Measurements from ENCODE around the gene VASP. TPM values are rescaled to one million over a fixed set of nuclear protein-coding genes. Genes with fewer than 3 reads are reported as not detected.

Gene VASP
- total RNA-seq, 4 donors from 2014 or later = 81.7 to 123 (median 112) TPM

DNA sequence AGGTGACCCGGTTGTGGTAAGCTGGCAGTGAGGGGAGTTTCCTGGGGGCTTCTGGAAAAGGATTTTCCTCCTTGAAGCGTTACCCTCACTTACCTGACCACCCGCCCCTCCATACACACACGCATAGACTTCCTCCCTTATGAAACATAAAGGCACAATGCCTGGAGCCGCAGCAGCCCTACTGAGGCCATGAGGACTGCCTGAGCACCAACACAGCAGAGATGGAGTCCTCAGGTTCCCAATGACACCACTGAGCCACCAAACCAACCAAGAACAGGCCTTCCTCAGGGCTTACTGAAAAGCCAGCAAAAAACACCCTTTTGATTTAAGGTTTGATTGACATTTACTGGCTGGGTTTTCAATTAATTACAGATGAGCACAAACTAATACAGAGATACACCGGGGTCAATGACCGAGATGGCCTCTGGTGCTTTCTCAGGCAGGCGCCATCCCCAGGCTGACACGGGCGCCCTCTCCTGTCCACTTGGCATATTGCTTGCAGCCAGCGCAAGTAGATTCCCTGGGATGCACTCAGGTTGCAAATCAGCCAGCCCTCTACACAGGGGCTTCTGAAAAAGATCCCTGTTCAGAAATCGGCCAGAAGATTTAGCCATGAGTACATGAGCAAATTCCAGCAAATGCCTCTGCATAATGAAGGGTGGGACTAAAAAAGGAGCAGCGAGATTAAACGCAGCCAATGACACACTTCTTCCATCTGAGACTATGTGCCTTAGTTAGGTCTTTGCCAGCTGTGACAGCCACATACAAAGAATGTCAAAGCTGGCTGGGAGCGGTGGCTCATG, 62.5 kb downstream of the VASP start:
- peak; percentile 75 to 93 (median 84) for DNase-seq
- Histone ChIP-seq H3K9me3 (no peaks in the 10 kb centered on the region), H3K4me3 (no peak overlapping the region), H3K27me3 (no peaks in the 10 kb centered on the region), H3K4me1 (peaks cover 0 to 15% (median 3%) of the 10 kb centered on the region in 4 donors), H3K27ac (peak overlapping the region in 2 of 4 donors; percentile 57 to 93), H3K36me3 (no peaks in the 10 kb centered on the region)
- TF ChIP-seq POLR2A (IDR thresholded peaks at IDR 0.05) = no peak
- TF ChIP-seq, protein P1, sequence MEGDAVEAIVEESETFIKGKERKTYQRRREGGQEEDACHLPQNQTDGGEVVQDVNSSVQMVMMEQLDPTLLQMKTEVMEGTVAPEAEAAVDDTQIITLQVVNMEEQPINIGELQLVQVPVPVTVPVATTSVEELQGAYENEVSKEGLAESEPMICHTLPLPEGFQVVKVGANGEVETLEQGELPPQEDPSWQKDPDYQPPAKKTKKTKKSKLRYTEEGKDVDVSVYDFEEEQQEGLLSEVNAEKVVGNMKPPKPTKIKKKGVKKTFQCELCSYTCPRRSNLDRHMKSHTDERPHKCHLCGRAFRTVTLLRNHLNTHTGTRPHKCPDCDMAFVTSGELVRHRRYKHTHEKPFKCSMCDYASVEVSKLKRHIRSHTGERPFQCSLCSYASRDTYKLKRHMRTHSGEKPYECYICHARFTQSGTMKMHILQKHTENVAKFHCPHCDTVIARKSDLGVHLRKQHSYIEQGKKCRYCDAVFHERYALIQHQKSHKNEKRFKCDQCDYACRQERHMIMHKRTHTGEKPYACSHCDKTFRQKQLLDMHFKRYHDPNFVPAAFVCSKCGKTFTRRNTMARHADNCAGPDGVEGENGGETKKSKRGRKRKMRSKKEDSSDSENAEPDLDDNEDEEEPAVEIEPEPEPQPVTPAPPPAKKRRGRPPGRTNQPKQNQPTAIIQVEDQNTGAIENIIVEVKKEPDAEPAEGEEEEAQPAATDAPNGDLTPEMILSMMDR (IDR thresholded peaks at IDR 0.05) = peak; percentile 81 to 94 (median 88)

DNA sequence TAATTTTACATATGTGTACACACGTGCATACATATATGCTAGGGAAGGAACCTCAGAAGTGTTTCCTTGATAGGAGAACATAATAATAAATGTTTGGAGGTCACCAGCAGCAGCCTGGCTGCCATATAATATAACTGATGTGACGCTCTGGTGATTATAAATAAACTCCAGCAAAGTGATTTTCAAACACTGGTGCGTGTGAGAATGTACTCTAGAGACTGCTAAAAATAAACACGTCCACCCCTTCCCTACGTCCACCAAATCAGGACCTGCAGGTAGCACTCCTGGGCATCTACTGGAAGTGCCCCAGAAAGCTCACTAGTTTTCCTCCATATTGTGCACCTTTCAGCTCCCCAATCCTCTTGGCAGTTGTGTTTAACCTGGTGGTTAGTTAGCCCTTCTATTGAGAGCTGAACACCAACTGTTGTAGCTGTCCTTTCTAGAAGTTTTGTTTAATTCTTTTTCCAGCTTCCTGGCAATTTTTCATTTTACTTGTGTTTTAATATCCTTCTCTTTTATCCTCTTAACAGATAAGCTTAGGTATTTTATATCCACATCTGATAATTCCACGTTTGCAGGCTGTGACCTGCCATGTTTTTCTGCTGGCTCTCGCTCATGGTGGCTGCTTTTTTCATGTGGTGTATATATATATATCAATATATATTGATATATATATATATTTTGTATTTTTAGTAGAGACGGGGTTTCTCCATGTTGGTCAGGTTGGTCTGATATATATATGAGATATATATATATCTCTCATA, 64.4 kb downstream of the VASP start:
- Histone ChIP-seq H3K27me3 (no peaks in the 10 kb centered on the region), H3K4me1 (peaks cover 0 to 18% (median 0%) of the 10 kb centered on the region in 4 donors), H3K4me3 (no peak overlapping the region), H3K36me3 (no peaks in the 10 kb centered on the region), H3K9me3 (no peaks in the 10 kb centered on the region), H3K27ac (no peak overlapping the region)
- no peak for TF ChIP-seq POLR2A (IDR thresholded peaks at IDR 0.05)
- TF ChIP-seq, protein P1 (IDR thresholded peaks at IDR 0.05) = no peak
- DNase-seq = no peak

DNA sequence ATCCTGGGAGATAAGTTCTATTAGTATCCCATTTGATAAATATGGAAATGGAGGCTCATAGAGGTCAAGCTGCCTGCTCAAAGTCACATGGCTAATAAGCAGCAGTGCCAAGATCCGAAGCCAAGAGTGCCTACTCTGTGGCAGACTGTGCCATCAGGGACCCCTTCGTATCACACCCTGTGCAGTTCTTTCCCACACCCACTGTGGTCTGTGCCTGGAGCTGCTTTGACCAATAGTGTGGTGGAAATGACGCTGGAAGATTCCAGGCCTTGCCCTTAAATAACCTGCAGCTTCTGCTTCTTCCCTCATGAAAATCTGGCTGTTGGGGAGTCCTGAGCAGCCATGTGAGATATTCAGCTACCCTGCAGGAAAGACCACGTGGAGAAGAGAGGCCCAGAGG, 67.2 kb downstream of the VASP start:
- no peak overlapping the region for H3K4me3 ChIP-seq
- H3K27me3 ChIP-seq = no peaks in the 10 kb centered on the region
- no peak overlapping the region for H3K27ac ChIP-seq
- DNase-seq = no peak
- H3K9me3 ChIP-seq = no peaks in the 10 kb centered on the region
- peaks cover 0 to 22% (median 3%) of the 10 kb centered on the region in 4 donors for H3K4me1 ChIP-seq
- no peaks in the 10 kb centered on the region for H3K36me3 ChIP-seq
- no peak for TF ChIP-seq POLR2A (IDR thresholded peaks at IDR 0.05)
- TF ChIP-seq, protein P1 (IDR thresholded peaks at IDR 0.05) = no peak

DNA sequence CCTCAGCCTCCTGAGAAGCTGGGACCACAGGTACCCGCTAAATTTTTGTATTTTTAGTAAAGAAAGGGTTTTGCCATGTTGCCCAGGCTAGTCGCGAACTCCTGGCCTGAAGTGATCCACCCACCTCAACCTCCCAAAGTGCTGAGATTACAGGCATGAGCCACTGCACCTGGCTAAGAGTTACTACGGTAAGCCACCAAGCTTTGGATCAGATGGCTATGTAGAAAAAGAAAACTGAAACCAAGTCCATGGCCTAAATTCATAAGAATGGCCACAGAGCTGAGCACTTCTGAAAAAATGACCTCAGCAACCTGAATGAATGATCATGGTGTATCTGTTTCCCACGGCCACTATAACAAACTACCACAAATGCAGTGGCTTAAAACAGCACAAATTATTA, 67.9 kb downstream of the VASP start:
- H3K9me3 ChIP-seq = no peaks in the 10 kb centered on the region
- H3K27me3 ChIP-seq = no peaks in the 10 kb centered on the region
- TF ChIP-seq POLR2A (IDR thresholded peaks at IDR 0.05) = no peak
- TF ChIP-seq, protein P1 (IDR thresholded peaks at IDR 0.05) = no peak
- H3K36me3 ChIP-seq = no peaks in the 10 kb centered on the region
- peaks cover 0 to 19% (median 3%) of the 10 kb centered on the region in 4 donors for H3K4me1 ChIP-seq
- no peak for DNase-seq
- no peak overlapping the region for H3K27ac ChIP-seq
- no peak overlapping the region for H3K4me3 ChIP-seq

Other genes starting within 250 kb of the VASP start
- gene CKM, start 184.6 kb upstream of the VASP start, total RNA-seq = not detected
- gene KLC3, start 166.7 kb upstream of the VASP start, total RNA-seq = not detected
- gene ERCC2, start 136.9 kb upstream of the VASP start, total RNA-seq = 10 to 100 TPM; 12.3 to 23.9 (median 14.3) TPM
- gene PPP1R13L, start 102.4 kb upstream of the VASP start, total RNA-seq = 10 to 100 TPM; 16.5 to 53.9 (median 36.2) TPM
- 10 to 100 TPM in 1 of 4 donors, 1 to 10 TPM in 2, under 1 TPM in 1; 0.88 to 10.7 (median 2.5) TPM for gene POLR1G, start 100.8 kb upstream of the VASP start, total RNA-seq
- 10 to 100 TPM; 39.9 to 69.3 (median 52.5) TPM for gene ERCC1, start 83.6 kb upstream of the VASP start, total RNA-seq
- 10 to 100 TPM in 2 of 4 donors, 1 to 10 TPM in 1, under 1 TPM in 1; 0.85 to 56.1 (median 9.6) TPM for gene FOSB, start 39.5 kb upstream of the VASP start, total RNA-seq
- 10 to 100 TPM in 1 of 4 donors, 1 to 10 TPM in 2, under 1 TPM in 1; 0.53 to 42.1 (median 4.3) TPM for gene RTN2, start 10.4 kb upstream of the VASP start, total RNA-seq
- 1 to 10 TPM in 2 of 4 donors, not detected in 2; 1.5 to 1.7 TPM for gene PPM1N, start 9.0 kb upstream of the VASP start, total RNA-seq
- 10 to 100 TPM in 3 of 4 donors, 1 to 10 TPM in 1; 5.0 to 26.6 (median 13.6) TPM for gene OPA3, start 77.3 kb downstream of the VASP start, total RNA-seq
- gene GPR4, start 94.7 kb downstream of the VASP start, total RNA-seq = 1 to 10 TPM in 2 of 4 donors, under 1 TPM in 2; 0.18 to 3.4 (median 1.7) TPM
- 10 to 100 TPM; 17.5 to 60.2 (median 46.9) TPM for gene EML2, start 131.9 kb downstream of the VASP start, total RNA-seq
- gene GIPR, start 160.7 kb downstream of the VASP start, total RNA-seq = 1 to 10 TPM in 3 of 4 donors, not detected in 1; 4.6 to 6.0 (median 5.6) TPM
- gene SNRPD2, start 184.5 kb downstream of the VASP start, total RNA-seq = 10 to 100 TPM; 47.3 to 86.2 (median 67.3) TPM
- 10 to 100 TPM in 1 of 4 donors, 1 to 10 TPM in 3; 6.1 to 11.6 (median 7.4) TPM for gene QPCTL, start 185.2 kb downstream of the VASP start, total RNA-seq
- 10 to 100 TPM in 3 of 4 donors, 1 to 10 TPM in 1; 8.3 to 25.2 (median 19.7) TPM for gene FBXO46, start 223.4 kb downstream of the VASP start, total RNA-seq
- gene MEIOSIN, start 226.0 kb downstream of the VASP start, total RNA-seq = not detected